Measurements from ENCODE around the gene IWS1. TPM values are rescaled to one million over a fixed set of nuclear protein-coding genes. Genes with fewer than 3 reads are reported as not detected.

Gene IWS1
- total and polyA plus RNA-seq, 9 of the 15 experiments (the other 6 are each of a cell fraction or from before 2014, with no cell fraction given): 20.8 to 67.2 (median 46.6) TPM

DNA sequence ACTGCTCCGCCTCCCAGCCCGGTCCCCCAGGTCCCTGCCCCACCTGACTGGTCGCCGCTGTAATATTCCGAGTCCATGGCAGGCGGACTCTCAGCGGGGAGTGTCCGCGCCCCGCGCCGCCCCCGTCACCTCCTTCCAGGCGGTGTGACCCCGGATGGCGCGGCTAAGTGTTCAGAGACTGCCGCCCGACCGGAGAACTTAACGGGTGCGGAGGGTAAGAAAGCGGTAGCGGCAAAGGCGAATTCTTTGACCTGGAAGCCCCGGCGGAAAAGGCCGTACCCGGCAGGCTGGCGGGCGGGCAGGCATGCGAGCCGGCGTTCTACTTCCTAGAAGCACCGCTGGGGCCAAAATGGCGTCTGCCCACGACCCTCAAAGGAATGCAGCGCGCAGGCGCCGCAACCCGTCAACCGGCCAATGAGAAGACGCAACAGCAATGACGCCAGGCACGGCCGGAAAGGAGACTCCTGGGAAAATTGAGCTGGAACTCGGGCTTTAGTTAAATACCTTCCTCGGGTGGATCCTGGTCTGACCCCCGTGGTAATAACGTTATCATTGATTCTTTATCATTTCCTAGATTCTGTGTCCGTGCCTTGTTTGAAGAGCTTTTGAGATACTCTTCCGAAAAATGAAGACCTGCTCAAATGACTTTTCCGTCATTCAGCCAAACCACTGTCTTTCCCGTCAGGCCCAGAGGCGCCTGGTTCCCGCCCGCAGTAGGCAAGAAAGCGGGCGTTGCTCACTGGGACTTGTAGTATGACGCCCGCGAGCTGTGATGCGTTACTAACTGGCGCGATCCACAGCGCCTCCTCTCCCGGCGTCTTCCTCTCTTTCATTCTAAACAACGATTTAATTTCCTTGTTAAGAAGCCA is at the start of gene IWS1 (continued):
- no peak for TF ChIP-seq ZBTB43 (CRISPR knock-in tag; IDR thresholded peaks at IDR 0.05)
- TF ChIP-seq SIRT6 (IDR thresholded peaks at IDR 0.05; ENCODE audit: low read depth, low read length): no peak
- TF ChIP-seq KHSRP (IDR thresholded peaks at IDR 0.05): no peak
- TF ChIP-seq, protein P1, sequence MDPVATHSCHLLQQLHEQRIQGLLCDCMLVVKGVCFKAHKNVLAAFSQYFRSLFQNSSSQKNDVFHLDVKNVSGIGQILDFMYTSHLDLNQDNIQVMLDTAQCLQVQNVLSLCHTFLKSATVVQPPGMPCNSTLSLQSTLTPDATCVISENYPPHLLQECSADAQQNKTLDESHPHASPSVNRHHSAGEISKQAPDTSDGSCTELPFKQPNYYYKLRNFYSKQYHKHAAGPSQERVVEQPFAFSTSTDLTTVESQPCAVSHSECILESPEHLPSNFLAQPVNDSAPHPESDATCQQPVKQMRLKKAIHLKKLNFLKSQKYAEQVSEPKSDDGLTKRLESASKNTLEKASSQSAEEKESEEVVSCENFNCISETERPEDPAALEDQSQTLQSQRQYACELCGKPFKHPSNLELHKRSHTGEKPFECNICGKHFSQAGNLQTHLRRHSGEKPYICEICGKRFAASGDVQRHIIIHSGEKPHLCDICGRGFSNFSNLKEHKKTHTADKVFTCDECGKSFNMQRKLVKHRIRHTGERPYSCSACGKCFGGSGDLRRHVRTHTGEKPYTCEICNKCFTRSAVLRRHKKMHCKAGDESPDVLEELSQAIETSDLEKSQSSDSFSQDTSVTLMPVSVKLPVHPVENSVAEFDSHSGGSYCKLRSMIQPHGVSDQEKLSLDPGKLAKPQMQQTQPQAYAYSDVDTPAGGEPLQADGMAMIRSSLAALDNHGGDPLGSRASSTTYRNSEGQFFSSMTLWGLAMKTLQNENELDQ (CRISPR knock-in tag; IDR thresholded peaks at IDR 0.05; ENCODE audit: borderline replicate concordance): no peak
- no peak for TF ChIP-seq FOXK1 (CRISPR knock-in tag; IDR thresholded peaks at IDR 0.05; ENCODE audit: borderline replicate concordance)
- no peak for TF ChIP-seq HMGXB4 (CRISPR knock-in tag; IDR thresholded peaks at IDR 0.05)
- TF ChIP-seq SMC3 (conservative IDR thresholded peaks at IDR 0.05; ENCODE audit: insufficient read depth, low read depth, low read length): no peak
- TF ChIP-seq TOE1 (IDR thresholded peaks at IDR 0.05; ENCODE audit: borderline replicate concordance): peak; percentile 42; the same call in 1 of the 2 replicates
- TF ChIP-seq TOE1 (CRISPR knock-in tag; IDR thresholded peaks at IDR 0.05; ENCODE audit: borderline replicate concordance, low read depth): no peak
- TF ChIP-seq MTA3 (IDR thresholded peaks at IDR 0.05; ENCODE audit: borderline replicate concordance): peak; percentile 63; the same call in 1 of the 2 replicates
- TF ChIP-seq XRCC4 (IDR thresholded peaks at IDR 0.05; ENCODE audit: extremely low read depth, insufficient read depth, insufficient read length): no peak
- peak; percentile 77 for TF ChIP-seq C11orf30 (IDR thresholded peaks at IDR 0.05; ENCODE audit: low read depth)
- no peak for TF ChIP-seq ZNF561 (CRISPR knock-in tag; conservative IDR thresholded peaks at IDR 0.05)
- TF ChIP-seq, protein P2, sequence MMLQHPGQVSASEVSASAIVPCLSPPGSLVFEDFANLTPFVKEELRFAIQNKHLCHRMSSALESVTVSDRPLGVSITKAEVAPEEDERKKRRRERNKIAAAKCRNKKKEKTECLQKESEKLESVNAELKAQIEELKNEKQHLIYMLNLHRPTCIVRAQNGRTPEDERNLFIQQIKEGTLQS (IDR thresholded peaks at IDR 0.05): no peak
- TF ChIP-seq, protein P2 (CRISPR knock-in tag; conservative IDR thresholded peaks at IDR 0.05): peak; percentile 84
- no peak for TF ChIP-seq ZNF76 (CRISPR knock-in tag; IDR thresholded peaks at IDR 0.05; ENCODE audit: borderline replicate concordance)
- TF ChIP-seq, protein P3, sequence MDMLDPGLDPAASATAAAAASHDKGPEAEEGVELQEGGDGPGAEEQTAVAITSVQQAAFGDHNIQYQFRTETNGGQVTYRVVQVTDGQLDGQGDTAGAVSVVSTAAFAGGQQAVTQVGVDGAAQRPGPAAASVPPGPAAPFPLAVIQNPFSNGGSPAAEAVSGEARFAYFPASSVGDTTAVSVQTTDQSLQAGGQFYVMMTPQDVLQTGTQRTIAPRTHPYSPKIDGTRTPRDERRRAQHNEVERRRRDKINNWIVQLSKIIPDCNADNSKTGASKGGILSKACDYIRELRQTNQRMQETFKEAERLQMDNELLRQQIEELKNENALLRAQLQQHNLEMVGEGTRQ (CRISPR knock-in tag; IDR thresholded peaks at IDR 0.05): 0 out of 2 replicates have a peak, but pooled peaks have one; percentile 4
